H9 (cell line): ENCODE results near the gene CD320. TPM values are rescaled to one million over a fixed set of nuclear protein-coding genes. Genes with fewer than 3 reads are reported as not detected.

Experiments
- DNase-seq: peaks from one replicate; pipeline ENCODE4 v3.0.0-alpha.2; 2017
- H2AFZ ChIP-seq: one replicate; pipeline ENCODE4 v1.6.1; 2013; ENCODE audit warnings: mild to moderate bottlenecking, low read length, control low read depth, moderate library complexity
- H2AK5ac ChIP-seq: 2 replicates; pipeline ENCODE4 v1.6.1; 2013; ENCODE audit warnings: low read length, control low read depth, mixed read lengths; ENCODE audit not compliant: insufficient read length
- H2BK120ac ChIP-seq: one replicate; pipeline ENCODE4 v1.6.1; 2013; ENCODE audit warnings: low read depth, mild to moderate bottlenecking, low read length, control low read depth, inconsistent platforms; ENCODE audit not compliant: poor library complexity, severe bottlenecking
- H2BK12ac ChIP-seq: 2 replicates; pipeline ENCODE4 v1.6.1; 2013; ENCODE audit warnings: low read length, control low read depth, mixed read lengths, low read depth; ENCODE audit not compliant: insufficient read length
- H2BK15ac ChIP-seq: 2 replicates; pipeline ENCODE4 v1.6.1; 2013; ENCODE audit warnings: low read depth, low read length, control low read depth
- H2BK20ac ChIP-seq: one replicate; pipeline ENCODE4 v1.6.1; 2013; ENCODE audit warnings: low read depth, mild to moderate bottlenecking, low read length, control low read depth, inconsistent platforms; ENCODE audit not compliant: poor library complexity, severe bottlenecking
- H2BK5ac ChIP-seq: 2 replicates; pipeline ENCODE4 v1.6.1; 2013; ENCODE audit warnings: low read length, control low read depth, mixed read lengths; ENCODE audit not compliant: insufficient read length
- H3K14ac ChIP-seq: 2 replicates; pipeline ENCODE4 v1.6.1; 2013; ENCODE audit warnings: low read length, control low read depth; ENCODE audit not compliant: insufficient read depth
- H3K18ac ChIP-seq: 2 replicates; pipeline ENCODE4 v1.6.1; 2013; ENCODE audit warnings: low read depth, mild to moderate bottlenecking, mixed read lengths, low read length, control low read depth; ENCODE audit not compliant: insufficient read length
- H3K23ac ChIP-seq: 2 replicates; pipeline ENCODE4 v1.6.1; 2013; ENCODE audit warnings: low read length, control low read depth, mixed read lengths, low read depth; ENCODE audit not compliant: insufficient read length
- H3K23me2 ChIP-seq: 2 replicates; pipeline ENCODE4 v1.6.1; 2013; ENCODE audit warnings: low read depth, mild to moderate bottlenecking, mixed read lengths, low read length, control low read depth; ENCODE audit not compliant: insufficient read length, poor library complexity, severe bottlenecking
- H3K27ac ChIP-seq: 2 replicates; pipeline ENCODE4 v1.5.1; 2013; ENCODE audit warnings: low read length, control low read depth, mixed read lengths, low read depth; ENCODE audit not compliant: insufficient read length
- H3K27me3 ChIP-seq: 2 replicates; pipeline ENCODE4 v1.6.1; 2013; ENCODE audit warnings: low read length, control low read depth, inconsistent platforms; ENCODE audit not compliant: insufficient read depth
- H3K4ac ChIP-seq: 2 replicates; pipeline ENCODE4 v1.6.1; 2013; ENCODE audit warnings: low read depth, mild to moderate bottlenecking, control low read depth, inconsistent platforms, low read length, moderate library complexity
- H3K4me1 ChIP-seq: 2 replicates; pipeline ENCODE4 v1.6.1; 2013; ENCODE audit warnings: low read length, control low read depth, inconsistent platforms; ENCODE audit not compliant: insufficient read depth
- H3K4me2 ChIP-seq: 2 replicates; pipeline ENCODE4 v1.6.1; 2013; ENCODE audit warnings: low read length, control low read depth, mixed read lengths; ENCODE audit not compliant: insufficient read length, insufficient read depth
- H3K56ac ChIP-seq: 2 replicates; pipeline ENCODE4 v1.6.1; 2013; ENCODE audit warnings: low read depth, mild to moderate bottlenecking, mixed read lengths, low read length, control low read depth; ENCODE audit not compliant: insufficient read length
- H3K79me1 ChIP-seq: 2 replicates; pipeline ENCODE4 v1.6.1; 2013; ENCODE audit warnings: low read depth, mild to moderate bottlenecking, moderate library complexity, low read length, control low read depth, inconsistent platforms; ENCODE audit not compliant: insufficient read depth, poor library complexity, severe bottlenecking
- H3K79me2 ChIP-seq: 2 replicates; pipeline ENCODE4 v1.6.1; 2013; ENCODE audit warnings: low read length, control low read depth, inconsistent platforms; ENCODE audit not compliant: insufficient read depth
- H3K9ac ChIP-seq: 2 replicates; pipeline ENCODE4 v1.6.1; 2013; ENCODE audit warnings: low read length, control low read depth, mixed read lengths; ENCODE audit not compliant: insufficient read length; ENCODE audit errors: extremely low read depth
- H3K9me3 ChIP-seq: one replicate; pipeline ENCODE4 v1.6.1; 2013; ENCODE audit warnings: low read depth, low read length, inconsistent platforms; ENCODE audit not compliant: control insufficient read depth
- H3T11ph ChIP-seq: one replicate; pipeline ENCODE4 v1.6.1; 2013; ENCODE audit warnings: mild to moderate bottlenecking, low read length, control low read depth, inconsistent platforms
- H4K20me1 ChIP-seq: one replicate; pipeline ENCODE4 v1.6.1; 2013; ENCODE audit not compliant: control insufficient read depth, insufficient read length, insufficient read depth
- H4K5ac ChIP-seq: 2 replicates; pipeline ENCODE4 v1.6.1; 2013; ENCODE audit warnings: low read depth, mild to moderate bottlenecking, mixed read lengths, low read length, control low read depth; ENCODE audit not compliant: insufficient read length
- H4K8ac ChIP-seq: replicated peaks from 2 replicates; pipeline ENCODE4 v1.6.1; 2013; ENCODE audit warnings: low read length, control low read depth, mixed read lengths, low read depth; ENCODE audit not compliant: insufficient read length
- H4K91ac ChIP-seq: 2 replicates; pipeline ENCODE4 v1.6.1; 2013; ENCODE audit warnings: low read depth, mild to moderate bottlenecking, moderate library complexity, mixed read lengths, low read length, control low read depth; ENCODE audit not compliant: insufficient read length
- H3K27ac Mint-ChIP-seq, 3 experiments: 2 replicates in 2 of 3; 3 replicates in 1 of 3; pipeline ENCODE4 v1.8.0; 2020 to 2021; ENCODE audit warnings: mixed read lengths in 3 of 3, mild to moderate bottlenecking in 1 of 3, moderate library complexity in 1 of 3
- H3K27me3 Mint-ChIP-seq: 2 replicates; pipeline ENCODE4 v1.8.0; 2021; ENCODE audit warnings: low read depth, mild to moderate bottlenecking, moderate library complexity, mixed read lengths
- H3K36me3 Mint-ChIP-seq, 3 experiments: 2 replicates in 2 of 3; 3 replicates in 1 of 3; pipeline ENCODE4 v1.8.0; 2020 to 2021; ENCODE audit warnings: low read depth in 3 of 3, mixed read lengths in 3 of 3; ENCODE audit not compliant: insufficient read depth in 1 of 3
- H3K4me1 Mint-ChIP-seq, 2 experiments: 2 replicates each; pipeline ENCODE4 v1.8.0; 2020; ENCODE audit warnings: mixed read lengths in 2 of 2
- H3K4me3 Mint-ChIP-seq, 2 experiments: 2 replicates in 1 of 2; 3 replicates in 1 of 2; pipeline ENCODE4 v1.8.0; 2020 to 2021; ENCODE audit warnings: mild to moderate bottlenecking in 2 of 2, mixed read lengths in 2 of 2, moderate library complexity in 1 of 2
- H3K9me3 Mint-ChIP-seq, 2 experiments: 2 replicates in 1 of 2; 3 replicates in 1 of 2; pipeline ENCODE4 v1.8.0; 2020; ENCODE audit warnings: mild to moderate bottlenecking in 2 of 2, mixed read lengths in 2 of 2, moderate library complexity in 1 of 2
- CTCF ChIP-seq: fragments of 200-600 bp; sonication (generic); conservative IDR thresholded peaks from 3 replicates; pipeline ENCODE4 v1.8.0; 2021; ENCODE audit warnings: antibody characterized with exemption, mild to moderate bottlenecking
- WGBS: extraction: QIAGEN DNeasy Blood & Tissue Kit; methylation state at CpG from one replicate; pipeline ENCODE4 v1.1.7; 2013; ENCODE audit warnings: missing lambda C conversion rate, low lambda C conversion rate, mixed read lengths; ENCODE audit not compliant: insufficient read length; ENCODE audit errors: extremely low coverage; 5-methylcytosine and 5-hydroxymethylcytosine counted together
- total RNA-seq: library from RNA; stranded (reverse); gene quantifications from 2 replicates; pipeline ENCODE4 v1.2.1, GENCODE V29; 2021

Gene CD320
- total RNA-seq, 1 experiment from 2014 or later, result 72.1 TPM

DNA sequence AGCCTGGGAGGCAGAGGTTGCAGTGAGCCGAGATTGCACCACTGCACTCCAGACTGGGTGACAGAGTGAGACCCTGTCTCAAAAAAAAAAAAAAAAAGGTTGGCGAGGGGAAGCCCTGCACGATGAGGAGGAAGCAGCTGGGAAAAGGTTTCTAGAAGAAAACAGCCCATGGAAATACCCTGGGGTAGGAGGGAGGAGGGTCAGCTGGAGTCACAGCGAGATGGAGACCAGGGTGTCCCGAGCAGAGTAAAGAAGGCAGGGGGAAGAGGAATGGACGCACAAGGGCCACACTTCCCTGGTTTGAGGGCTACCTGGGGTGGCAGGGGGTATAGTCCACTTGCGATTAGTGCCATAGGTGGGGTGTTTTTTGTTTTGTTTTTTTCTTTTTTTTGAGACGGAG, 28.5 kb upstream of the CD320 start:
- H3K27ac ChIP-seq, result no peak overlapping the region
- H2BK120ac ChIP-seq, result no peak overlapping the region
- H3K9me3 ChIP-seq, result no peaks in the 10 kb centered on the region
- H3K9me3 Mint-ChIP-seq, result no peaks in the 10 kb centered on the region; a peak in 1 of 5 replicates
- no peak overlapping the region for H2AFZ ChIP-seq
- peaks cover 12% of the 10 kb centered on the region for H3K23me2 ChIP-seq
- no peak overlapping the region for H2BK12ac ChIP-seq
- no peak overlapping the region for H3K27ac Mint-ChIP-seq
- H3K4me2 ChIP-seq, result no peak overlapping the region
- peaks cover 0 to 2% (median 0%) of the 10 kb centered on the region in 3 experiments; a peak in 2 of 7 replicates for H3K36me3 Mint-ChIP-seq
- no peak overlapping the region for H4K8ac ChIP-seq
- no peak overlapping the region for H3K56ac ChIP-seq
- H3K4ac ChIP-seq, result no peak overlapping the region
- no peak overlapping the region for H2BK20ac ChIP-seq
- TF ChIP-seq CTCF, result no peak
- no peak overlapping the region for H3T11ph ChIP-seq
- no peak overlapping the region for H2BK15ac ChIP-seq
- no peak overlapping the region for H2AK5ac ChIP-seq
- no peaks in the 10 kb centered on the region; the same call in 1 of the 2 replicates for H3K4me1 ChIP-seq
- DNase-seq, result no peak
- H3K9ac ChIP-seq, result no peak overlapping the region
- H3K14ac ChIP-seq, result no peak overlapping the region
- H3K79me2 ChIP-seq, result no peaks in the 10 kb centered on the region
- no peak overlapping the region; a peak in 1 of 5 replicates for H3K4me3 Mint-ChIP-seq
- peaks cover 17 to 21% of the 10 kb centered on the region in 2 experiments for H3K4me1 Mint-ChIP-seq
- no peak overlapping the region for H2BK5ac ChIP-seq
- peaks cover 50% of the 10 kb centered on the region for H3K27me3 Mint-ChIP-seq
- no peaks in the 10 kb centered on the region for H3K79me1 ChIP-seq
- no CpG with 5 or more reads among the region's 8 CpGs for WGBS
- H3K27me3 ChIP-seq, result peaks cover 18% of the 10 kb centered on the region; the same call in 1 of the 2 replicates
- no peak overlapping the region for H3K23ac ChIP-seq
- H4K91ac ChIP-seq, result no peak overlapping the region
- no peak overlapping the region for H4K5ac ChIP-seq
- no peak overlapping the region for H3K18ac ChIP-seq
- no peaks in the 10 kb centered on the region for H4K20me1 ChIP-seq
